ENCODE measurements around the gene ADPRS. TPM values are rescaled to one million over a fixed set of nuclear protein-coding genes. Genes with fewer than 3 reads are reported as not detected.

The ADPRS gene
- polyA plus RNA-seq, 1 donor: 24.5 TPM

- DNase-seq (ENCODE audit: low read depth): no peak
Observed at GRCh38 chr1:36087233-36088123, 1.2 kb upstream of the ADPRS start.

GRCh38 chr1:36088265-36088576 lies 471 bp upstream of the ADPRS start:
- DNase-seq (ENCODE audit: low read depth): no peak

- no peak for DNase-seq (ENCODE audit: low read depth)
Observed at GRCh38 chr1:36089393-36090121, 865 bp downstream of the ADPRS start.

- no peak for DNase-seq (ENCODE audit: low read depth)
Observed at GRCh38 chr1:36091141-36091540, 2.4 kb downstream of the ADPRS start.

GRCh38 chr1:36091698-36092097 lies 3.0 kb downstream of the ADPRS start:
- DNase-seq (ENCODE audit: low read depth): no peak

- DNase-seq (ENCODE audit: low read depth): no peak
Observed at GRCh38 chr1:36092166-36092797, 3.6 kb downstream of the ADPRS start.

GRCh38 chr1:36092798-36093185 lies 4.1 kb downstream of the ADPRS start:
- no peak for DNase-seq (ENCODE audit: low read depth)

GRCh38 chr1:36093226-36093625 lies 4.5 kb downstream of the ADPRS start:
- DNase-seq (ENCODE audit: low read depth): no peak

GRCh38 chr1:36093929-36094328 lies 5.2 kb downstream of the ADPRS start:
- DNase-seq (ENCODE audit: low read depth): no peak

- DNase-seq (ENCODE audit: low read depth): no peak
Observed at GRCh38 chr1:36094621-36095061, 5.9 kb downstream of the ADPRS start.

- no peak for DNase-seq (ENCODE audit: low read depth)
Observed at GRCh38 chr1:36095760-36096405, 7.2 kb downstream of the ADPRS start.

- DNase-seq (ENCODE audit: low read depth): no peak
Observed at GRCh38 chr1:36096500-36097432, 8.1 kb downstream of the ADPRS start.

- no peak for DNase-seq (ENCODE audit: low read depth)
Observed at GRCh38 chr1:36097693-36098585, 9.2 kb downstream of the ADPRS start.

GRCh38 chr1:36098650-36099365 lies 10.1 kb downstream of the ADPRS start:
- DNase-seq (ENCODE audit: low read depth): no peak

- no peak for DNase-seq (ENCODE audit: low read depth)
Observed at GRCh38 chr1:36099681-36100341, 11.1 kb downstream of the ADPRS start.

GRCh38 chr1:36100376-36100775 lies 11.7 kb downstream of the ADPRS start:
- no peak for DNase-seq (ENCODE audit: low read depth)

- no peak for DNase-seq (ENCODE audit: low read depth)
Observed at GRCh38 chr1:36101546-36101945, 12.9 kb downstream of the ADPRS start.

GRCh38 chr1:36106269-36106668 lies 17.6 kb downstream of the ADPRS start:
- DNase-seq (ENCODE audit: low read depth): no peak

- DNase-seq (ENCODE audit: low read depth): no peak
Observed at GRCh38 chr1:36107394-36107793, 18.7 kb downstream of the ADPRS start.
